Gastrocnemius medialis (tissue), 4 donors: ENCODE measurements around the gene LELP1.

Source experiments
- CTCF ChIP-seq, 5 experiments: fragments of 450-650 bp in 3 of 5; fragments of 200-600 bp in 2 of 5; sonication (generic) in 2 of 5; IDR thresholded peaks in 4 of 5; conservative IDR thresholded peaks in 1 of 5; 1 replicate in 4 of 5; 2 replicates in 1 of 5; pipeline ENCODE4 v1.5.1; 2016 to 2019; ENCODE audit warnings: antibody characterized with exemption in 5 of 5, mild to moderate bottlenecking in 3 of 5, moderate library complexity in 3 of 5
- POLR2A ChIP-seq, 2 donors: fragments of 450-650 bp; IDR thresholded peaks; one replicate each; pipeline ENCODE4 v1.6.1; 2017; ENCODE audit warnings: antibody characterized with exemption in 2 of 2, mild to moderate bottlenecking in 2 of 2, moderate library complexity in 2 of 2

- no peak for TF ChIP-seq CTCF (IDR thresholded peaks at IDR 0.05 in 4 of 5, conservative IDR thresholded peaks at IDR 0.05 in 1 of 5)
- no peak for TF ChIP-seq POLR2A (IDR thresholded peaks at IDR 0.05)
Observed at GRCh38 chr1:153251087-153251486, 47.9 kb downstream of the LELP1 start.
